Prostate gland (tissue), 2 donors: ENCODE results near the gene R3HDM4. TPM values are rescaled to one million over a fixed set of nuclear protein-coding genes. Genes with fewer than 3 reads are reported as not detected.

Source experiments
- DNase-seq: peaks from one replicate; pipeline ENCODE4 v3.0.0-alpha.2; 2019; ENCODE audit warnings: low spot score
- H3K27ac ChIP-seq, 2 donors: fragments of 200-600 bp; sonication (generic); 2 replicates each; pipeline ENCODE4 v1.5.1; 2017 to 2019
- H3K27me3 ChIP-seq: fragments of 200-600 bp; sonication (generic); replicated peaks from 2 replicates; pipeline ENCODE4 v1.5.1; 2019; ENCODE audit not compliant: insufficient read depth
- H3K36me3 ChIP-seq, 2 donors: fragments of 200-600 bp; sonication (generic); 1 replicate in 1 of 2; 2 replicates in 1 of 2; pipeline versions ENCODE4 v1.5.1 to v1.8.1; 2017 to 2019
- H3K4me1 ChIP-seq: fragments of 200-600 bp; sonication (generic); replicated peaks from 2 replicates; pipeline ENCODE4 v1.5.1; 2019
- H3K4me3 ChIP-seq, 2 donors: fragments of 200-600 bp; sonication (generic); 2 replicates each; pipeline ENCODE4 v1.5.1; 2017 to 2019
- H3K9me3 ChIP-seq: fragments of 200-600 bp; sonication (generic); 2 replicates; pipeline ENCODE4 v1.5.1; 2017
- POLR2A ChIP-seq: fragments of 450-650 bp; IDR thresholded peaks from one replicate; pipeline ENCODE4 v1.6.1; 2016; ENCODE audit warnings: antibody characterized with exemption, mild to moderate bottlenecking
- POLR2AphosphoS5 ChIP-seq: sonication (generic); formaldehyde crosslinking; IDR thresholded peaks from one replicate; pipeline ENCODE4 v1.6.1; 2017; ENCODE audit warnings: antibody characterized with exemption
- WGBS: methylation state at CpG from one replicate; pipeline ENCODE4 v1.1.5; 2018; 5-methylcytosine and 5-hydroxymethylcytosine counted together
- intact Hi-C: fragments of 100-400 bp; cut with DNase I; formaldehyde crosslinking; loops from one replicate; pipeline ENCODE4 v1.14.2; 2022
- total RNA-seq, 2 donors: library from RNA; depleted of rRNA; stranded (reverse); fragments of >200 nt; gene quantifications; one replicate each; pipeline ENCODE4 v1.1.0, GENCODE V29; 2016
- TF ChIP-seq, protein P1 (sequence below), 4 experiments: fragments of 200-600 bp in 2 of 4; fragments of 450-650 bp in 2 of 4; sonication (generic) in 2 of 4; IDR thresholded peaks; 1 replicate in 3 of 4; 2 replicates in 1 of 4; pipeline ENCODE4 v1.5.1; 2016 to 2019; ENCODE audit warnings: antibody characterized with exemption in 4 of 4, mild to moderate bottlenecking in 2 of 4, moderate library complexity in 2 of 4

The R3HDM4 gene
- total RNA-seq, 2 donors from 2014 or later = 36.9 to 58.7 TPM

DNA sequence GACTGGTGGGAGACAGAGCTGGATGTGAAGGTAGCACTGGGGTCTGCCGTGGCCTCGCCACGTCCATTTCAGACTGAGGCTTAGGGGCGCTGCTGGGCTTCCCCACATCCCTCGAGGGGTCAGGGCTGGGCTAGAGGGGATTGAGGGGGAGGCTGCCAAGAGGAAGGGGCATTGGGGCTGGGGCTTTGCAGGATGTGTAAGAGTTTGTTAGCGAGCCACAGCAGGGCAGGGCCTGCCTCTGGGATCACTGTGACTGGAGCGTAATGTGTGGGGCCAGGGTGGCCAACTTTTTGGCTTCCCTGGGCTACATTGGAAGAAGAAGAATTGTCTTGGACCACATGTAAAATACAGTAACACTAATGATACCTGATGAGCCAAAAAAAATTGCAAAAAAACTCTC, 26.9 kb upstream of the R3HDM4 start:
- intact Hi-C loops = no loop called here
- TF ChIP-seq, protein P1, sequence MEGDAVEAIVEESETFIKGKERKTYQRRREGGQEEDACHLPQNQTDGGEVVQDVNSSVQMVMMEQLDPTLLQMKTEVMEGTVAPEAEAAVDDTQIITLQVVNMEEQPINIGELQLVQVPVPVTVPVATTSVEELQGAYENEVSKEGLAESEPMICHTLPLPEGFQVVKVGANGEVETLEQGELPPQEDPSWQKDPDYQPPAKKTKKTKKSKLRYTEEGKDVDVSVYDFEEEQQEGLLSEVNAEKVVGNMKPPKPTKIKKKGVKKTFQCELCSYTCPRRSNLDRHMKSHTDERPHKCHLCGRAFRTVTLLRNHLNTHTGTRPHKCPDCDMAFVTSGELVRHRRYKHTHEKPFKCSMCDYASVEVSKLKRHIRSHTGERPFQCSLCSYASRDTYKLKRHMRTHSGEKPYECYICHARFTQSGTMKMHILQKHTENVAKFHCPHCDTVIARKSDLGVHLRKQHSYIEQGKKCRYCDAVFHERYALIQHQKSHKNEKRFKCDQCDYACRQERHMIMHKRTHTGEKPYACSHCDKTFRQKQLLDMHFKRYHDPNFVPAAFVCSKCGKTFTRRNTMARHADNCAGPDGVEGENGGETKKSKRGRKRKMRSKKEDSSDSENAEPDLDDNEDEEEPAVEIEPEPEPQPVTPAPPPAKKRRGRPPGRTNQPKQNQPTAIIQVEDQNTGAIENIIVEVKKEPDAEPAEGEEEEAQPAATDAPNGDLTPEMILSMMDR (IDR thresholded peaks at IDR 0.05) = no peak
- TF ChIP-seq POLR2A = no peak
- no peak for TF ChIP-seq POLR2AphosphoS5
- Histone ChIP-seq H3K4me1 (peaks cover 9% of the 10 kb centered on the region), H3K27ac (peak overlapping the region in 1 of 2 donors; percentile 77), H3K9me3 (no peaks in the 10 kb centered on the region), H3K36me3 (no peaks in the 10 kb centered on the region), H3K4me3 (no peak overlapping the region), H3K27me3 (no peaks in the 10 kb centered on the region)
- 93% methylated on average over 7 of the region's 7 CpGs for WGBS
- DNase-seq = no peak

DNA sequence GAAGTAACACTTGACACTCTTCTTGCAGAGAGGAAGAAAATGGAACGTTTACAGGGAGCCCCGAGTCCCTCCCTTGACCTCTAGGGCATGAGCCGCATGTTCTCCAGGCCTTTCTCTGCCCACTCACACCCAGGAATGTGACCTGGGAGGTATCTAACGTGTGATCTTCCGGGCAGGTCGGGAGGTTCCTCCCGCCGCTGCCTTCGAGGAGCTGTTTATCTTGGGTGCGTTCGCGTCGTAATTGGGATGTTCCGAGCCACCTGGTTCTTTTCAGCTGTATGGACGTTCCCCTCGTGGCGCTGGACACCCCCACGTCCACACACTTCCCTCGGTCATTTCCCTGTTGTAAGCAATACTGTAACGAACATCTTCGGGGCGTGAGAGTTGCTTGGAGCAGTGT, 26.4 kb upstream of the R3HDM4 start:
- WGBS = 94% methylated on average over 22 of the region's 22 CpGs
- H3K27me3 ChIP-seq = no peaks in the 10 kb centered on the region
- no peaks in the 10 kb centered on the region for H3K36me3 ChIP-seq
- peaks cover 12% of the 10 kb centered on the region for H3K4me1 ChIP-seq
- intact Hi-C loops = no loop called here
- H3K9me3 ChIP-seq = no peaks in the 10 kb centered on the region
- H3K27ac ChIP-seq = no peak overlapping the region
- no peak for DNase-seq
- TF ChIP-seq POLR2A = no peak
- TF ChIP-seq POLR2AphosphoS5 = no peak
- TF ChIP-seq, protein P1 (IDR thresholded peaks at IDR 0.05) = no peak
- no peak overlapping the region for H3K4me3 ChIP-seq

DNA sequence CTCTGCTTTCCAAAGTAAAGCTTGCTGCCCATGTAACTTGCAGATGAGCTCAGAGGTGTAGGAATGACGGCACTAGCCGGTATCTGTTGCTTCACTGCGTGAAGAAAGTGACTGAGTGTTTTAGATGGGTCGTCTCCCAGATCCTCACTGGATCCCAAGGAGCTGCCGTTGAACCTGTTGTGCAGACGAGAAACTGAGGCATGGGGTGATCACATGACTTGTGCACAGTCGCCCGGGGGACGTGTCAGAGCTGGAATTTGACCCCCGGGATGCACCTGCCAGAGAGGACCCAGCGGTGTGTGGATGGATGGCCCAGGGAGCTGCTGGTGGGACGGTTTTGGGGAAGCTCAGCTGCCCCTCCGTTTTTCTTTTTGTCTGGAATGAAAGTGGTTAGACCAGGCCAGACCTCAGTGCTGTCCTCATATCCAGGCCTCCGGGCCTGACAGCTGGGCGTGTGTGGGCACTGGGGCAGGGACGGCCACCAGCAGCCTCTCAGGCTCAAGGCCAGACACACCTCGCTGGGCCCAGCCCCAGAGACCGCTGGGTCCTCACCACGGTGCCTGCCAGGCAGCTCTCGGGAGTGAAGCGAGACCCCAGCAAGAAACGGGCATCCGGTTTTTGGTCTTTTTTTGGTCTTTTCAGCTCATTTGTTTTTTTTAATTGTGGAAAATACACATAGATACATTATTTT, 25.4 kb upstream of the R3HDM4 start:
- H3K9me3 ChIP-seq = no peaks in the 10 kb centered on the region
- no peak for DNase-seq
- H3K36me3 ChIP-seq = no peaks in the 10 kb centered on the region
- peaks cover 21% of the 10 kb centered on the region for H3K4me1 ChIP-seq
- TF ChIP-seq POLR2AphosphoS5 = no peak
- TF ChIP-seq POLR2A = no peak
- TF ChIP-seq, protein P1 (IDR thresholded peaks at IDR 0.05) = no peak
- no peaks in the 10 kb centered on the region for H3K27me3 ChIP-seq
- no peak overlapping the region for H3K4me3 ChIP-seq
- no peak overlapping the region for H3K27ac ChIP-seq
- WGBS = 95% methylated on average over 23 of the region's 23 CpGs
- intact Hi-C loops = no loop called here

DNA sequence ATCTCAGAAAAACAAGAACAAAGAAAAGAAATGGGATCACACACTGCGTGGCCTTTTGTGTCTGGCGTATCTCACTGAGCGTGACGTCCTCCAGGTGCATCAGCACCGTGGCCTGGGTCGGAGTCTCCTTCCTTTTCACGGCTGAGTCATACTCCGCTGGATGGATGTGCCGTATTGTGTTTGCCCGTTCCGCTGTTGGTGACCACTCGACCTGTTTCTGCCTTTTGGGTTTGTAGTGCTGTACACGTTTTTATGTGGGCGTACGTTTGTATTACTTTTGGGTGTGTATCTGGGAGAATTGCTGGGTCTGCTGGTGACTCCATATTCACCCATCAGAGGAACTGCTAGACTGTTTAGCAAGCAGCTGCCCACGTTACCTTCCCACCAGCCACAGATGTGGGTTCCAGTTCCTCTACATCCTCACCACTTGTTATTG, 24.3 kb upstream of the R3HDM4 start:
- Histone ChIP-seq H3K27ac (no peak overlapping the region), H3K9me3 (no peaks in the 10 kb centered on the region), H3K36me3 (no peaks in the 10 kb centered on the region), H3K4me1 (peaks cover 30% of the 10 kb centered on the region), H3K27me3 (no peaks in the 10 kb centered on the region), H3K4me3 (no peak overlapping the region)
- intact Hi-C loops = no loop called here
- no peak for DNase-seq
- TF ChIP-seq, protein P1 (IDR thresholded peaks at IDR 0.05) = no peak
- TF ChIP-seq POLR2AphosphoS5 (no peak), POLR2A (no peak)
- WGBS = 92% methylated on average over 16 of the region's 16 CpGs

DNA sequence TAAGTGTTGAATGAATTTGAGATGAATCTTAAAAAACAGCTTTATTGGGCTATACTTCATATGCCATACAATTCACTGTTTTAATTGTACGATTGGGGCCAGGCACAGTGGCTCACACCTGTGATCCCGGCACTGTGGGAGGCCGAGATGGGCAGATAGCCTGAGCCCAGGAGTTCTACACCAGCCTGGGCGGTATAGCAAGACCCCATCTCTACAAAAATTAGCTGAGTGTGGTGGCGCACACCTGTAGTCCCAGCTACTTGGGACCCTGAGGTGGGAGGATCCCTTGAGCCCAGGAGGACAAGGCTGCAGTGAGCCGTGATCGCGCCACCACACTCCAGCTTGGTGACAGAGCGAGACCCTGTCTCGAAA, 23.1 kb upstream of the R3HDM4 start:
- intact Hi-C loops = no loop called here
- no peak for DNase-seq
- TF ChIP-seq POLR2A = no peak
- TF ChIP-seq, protein P1 (IDR thresholded peaks at IDR 0.05) = no peak
- no peak for TF ChIP-seq POLR2AphosphoS5
- peaks cover 30% of the 10 kb centered on the region for H3K4me1 ChIP-seq
- no peak overlapping the region for H3K27ac ChIP-seq
- no peaks in the 10 kb centered on the region for H3K9me3 ChIP-seq
- H3K36me3 ChIP-seq = no peaks in the 10 kb centered on the region
- no peaks in the 10 kb centered on the region for H3K27me3 ChIP-seq
- H3K4me3 ChIP-seq = no peak overlapping the region
- 99% methylated on average over 10 of the region's 10 CpGs for WGBS
